SK-N-MC (cell line): ENCODE data around the gene SLC22A13.

Source experiments
- EZH2 ChIP-seq: fragments of 200-600 bp; sonication (generic); IDR thresholded peaks from one replicate; pipeline ENCODE4 v1.6.1; 2017; ENCODE audit warnings: antibody characterized with exemption
- FOXP2 ChIP-seq: optimal IDR thresholded peaks from 2 replicates; pipeline ENCODE3; 2011; ENCODE audit warnings: mild to moderate bottlenecking, moderate library complexity; ENCODE audit not compliant: insufficient read depth; ENCODE audit errors: extremely low read length, control extremely low read depth
- POLR2AphosphoS5 ChIP-seq: IDR thresholded peaks from 2 replicates; pipeline ENCODE4 v1.6.1; 2012; ENCODE audit warnings: mild to moderate bottlenecking, low read depth, low read length, borderline replicate concordance

DNA sequence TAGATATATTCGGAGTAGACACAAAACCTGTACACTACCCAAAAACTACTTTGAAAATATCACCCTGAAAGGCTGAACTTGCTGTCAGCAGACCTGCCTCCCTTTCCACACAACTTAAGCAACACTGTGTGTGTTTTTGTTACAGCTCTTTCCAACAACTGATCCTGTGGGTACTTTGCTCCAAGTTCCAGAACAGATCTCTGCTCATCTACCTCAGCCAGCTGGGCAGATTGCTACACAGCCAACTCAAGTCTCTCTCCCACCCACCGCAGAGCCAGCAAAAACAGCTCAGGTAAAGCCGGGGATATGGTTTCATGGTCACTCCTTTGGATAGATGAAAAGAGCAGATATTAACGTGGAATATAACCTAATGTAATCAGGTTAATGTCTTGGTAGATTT lies 19.7 kb upstream of the SLC22A13 start:
- TF ChIP-seq POLR2AphosphoS5 (no peak), EZH2 (no peak), FOXP2 (no peak)
